LNCaP clone FGC (cell line): ENCODE data around the gene MEGF11.

Source experiments
- DNase-seq: peaks from one replicate; pipeline ENCODE4 v3.0.0-alpha.2; 2011; ENCODE audit warnings: low read depth
- H3K4me3 ChIP-seq: 2 replicates; pipeline ENCODE4 v1.5.1; 2011; ENCODE audit warnings: mild to moderate bottlenecking, low read depth, low read length, control low read depth
- CTCF ChIP-seq: IDR thresholded peaks from 2 replicates; pipeline ENCODE4 v1.5.1; 2012; ENCODE audit warnings: mild to moderate bottlenecking; ENCODE audit not compliant: control insufficient read depth, insufficient read depth; ENCODE audit errors: extremely low read depth

MEGF11 gene

GRCh38 chr15:66022163-66022525 lies 231.4 kb downstream of the MEGF11 start:
- H3K4me3 ChIP-seq: no peak overlapping the region
- no peak for DNase-seq
- no peak for TF ChIP-seq CTCF

GRCh38 chr15:66021496-66022162 lies 231.9 kb downstream of the MEGF11 start:
- TF ChIP-seq CTCF: no peak
- H3K4me3 ChIP-seq: no peak overlapping the region
- DNase-seq: no peak

GRCh38 chr15:66019826-66020398 lies 233.6 kb downstream of the MEGF11 start:
- no peak overlapping the region for H3K4me3 ChIP-seq
- DNase-seq: no peak
- no peak for TF ChIP-seq CTCF

GRCh38 chr15:66019368-66019767 lies 234.2 kb downstream of the MEGF11 start:
- no peak for DNase-seq
- TF ChIP-seq CTCF: no peak
- no peak overlapping the region for H3K4me3 ChIP-seq

- no peak for TF ChIP-seq CTCF
- no peak for DNase-seq
- H3K4me3 ChIP-seq: no peak overlapping the region
Measured at GRCh38 chr15:66018488-66018797, 235.1 kb downstream of the MEGF11 start.

- DNase-seq: no peak
- TF ChIP-seq CTCF: no peak
Measured at GRCh38 chr15:66017792-66018487, 235.6 kb downstream of the MEGF11 start.

More at GRCh38 chr15:66017792-66018487, 235.6 kb downstream of the MEGF11 start:
- H3K4me3 ChIP-seq: no peak overlapping the region
